Naive thymus-derived CD8-positive, alpha-beta T cell (primary cell): Measurements from ENCODE around the gene PARP15. TPM values are rescaled to one million over a fixed set of nuclear protein-coding genes. Genes with fewer than 3 reads are reported as not detected.
A peak's percentile ranks its signal among the peaks of the same experiment; 100 is the strongest.
"Not testable (repeated sequence)": the region's sequence is repeated elsewhere in the genome, so short reads cannot be mapped to it uniquely, and the experiment has no call there.

Experiments
- ATAC-seq, 2 donors: fragments of 150-1000 bp; cut with Tn5 transposase in 1 of 2; sonication (Bioruptor Pico), chemical (Tn5 transposase) in 1 of 2; 1 replicate in 1 of 2; 2 replicates in 1 of 2; pipeline ENCODE4 v1.10.0; 2021; ENCODE audit warnings: mild to moderate bottlenecking in 2 of 2, moderate library complexity in 2 of 2
- POLR2A ChIA-PET: fragments of 350-600 bp; sonication (Branson Sonifier 250); formaldehyde crosslinking; loops from one replicate; lab custom pipeline; 2021; ENCODE audit warnings: antibody characterized with exemption; lab: Charles Lee
- DNase-seq, 10 donors: peaks; one replicate each; pipeline versions ENCODE4 v3.0.0 to v3.0.0-alpha.2; 2020 to 2022
- H3K27ac Mint-ChIP-seq, 10 donors: one replicate each; pipeline ENCODE4 v1.8.0; 2020 to 2022; ENCODE audit warnings: mild to moderate bottlenecking in 10 of 10, mixed read lengths in 10 of 10, moderate library complexity in 4 of 10, inconsistent platforms in 1 of 10
- H3K27me3 Mint-ChIP-seq, 5 donors: one replicate each; pipeline ENCODE4 v1.8.0; 2021 to 2022; ENCODE audit warnings: mixed read lengths in 5 of 5
- H3K36me3 Mint-ChIP-seq, 3 donors: one replicate each; pipeline ENCODE4 v1.8.0; 2020 to 2022; ENCODE audit warnings: mixed read lengths in 3 of 3, mild to moderate bottlenecking in 2 of 3, inconsistent platforms in 1 of 3
- H3K4me1 Mint-ChIP-seq, 4 donors: one replicate each; pipeline ENCODE4 v1.8.0; 2021 to 2022; ENCODE audit warnings: mixed read lengths in 4 of 4
- H3K4me3 Mint-ChIP-seq, 10 donors: one replicate each; pipeline ENCODE4 v1.8.0; 2020 to 2022; ENCODE audit warnings: mild to moderate bottlenecking in 10 of 10, mixed read lengths in 10 of 10, moderate library complexity in 6 of 10, inconsistent platforms in 1 of 10
- H3K9me3 Mint-ChIP-seq, 9 donors: one replicate each; pipeline ENCODE4 v1.8.0; 2020 to 2022; ENCODE audit warnings: mixed read lengths in 9 of 9, mild to moderate bottlenecking in 3 of 9, inconsistent platforms in 1 of 9, moderate library complexity in 1 of 9
- polyA plus RNA-seq, 3 donors: library from polyadenylated mRNA; unstranded; fragments of 300-500 nt; fragmentation: Illumina TruSeq; gene quantifications; one replicate each; pipeline ENCODE4 v1.2.3, GENCODE V29; 2021
- total RNA-seq, 8 experiments: library from RNA in 2 of 8; stranded (reverse) in 2 of 8; gene quantifications; one replicate each; pipeline ENCODE4 v1.2.3 and lab custom pipeline; 2021 to 2026

The PARP15 gene
- total and polyA plus RNA-seq, 5 experiments from 2014 or later = 5.4 to 61.9 (median 8.4) TPM

DNA sequence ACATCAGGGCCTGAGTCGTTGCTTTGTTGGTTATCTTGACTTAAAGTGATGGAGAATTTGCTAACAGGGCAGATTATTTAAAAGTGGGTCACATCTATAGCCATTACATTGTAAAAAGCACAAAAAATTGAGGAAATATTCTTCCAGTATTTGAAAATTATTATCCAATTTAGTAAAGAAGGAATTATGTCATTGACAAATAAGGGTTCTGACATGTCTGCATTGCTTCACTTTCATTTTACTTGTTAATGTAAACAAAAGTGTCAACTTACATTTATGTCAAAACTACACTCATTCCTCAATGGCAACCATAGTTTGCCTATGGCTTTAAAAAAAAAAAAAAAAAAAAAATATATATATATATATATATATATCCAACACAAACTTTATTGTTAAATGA lies 99.8 kb downstream of the PARP15 start:
- ATAC-seq (no peak), DNase-seq (no peak)
- POLR2A ChIA-PET = no interaction called here
- H3K27ac Mint-ChIP-seq = no peak overlapping the region
- no peaks in the 10 kb centered on the region for H3K27me3 Mint-ChIP-seq
- H3K4me3 Mint-ChIP-seq = no peak overlapping the region
- no peaks in the 10 kb centered on the region for H3K36me3 Mint-ChIP-seq
- H3K9me3 Mint-ChIP-seq = peaks cover 0 to 3% (median 0%) of the 10 kb centered on the region in 9 donors
- H3K4me1 Mint-ChIP-seq = peaks cover 24 to 43% (median 36%) of the 10 kb centered on the region in 4 donors

DNA sequence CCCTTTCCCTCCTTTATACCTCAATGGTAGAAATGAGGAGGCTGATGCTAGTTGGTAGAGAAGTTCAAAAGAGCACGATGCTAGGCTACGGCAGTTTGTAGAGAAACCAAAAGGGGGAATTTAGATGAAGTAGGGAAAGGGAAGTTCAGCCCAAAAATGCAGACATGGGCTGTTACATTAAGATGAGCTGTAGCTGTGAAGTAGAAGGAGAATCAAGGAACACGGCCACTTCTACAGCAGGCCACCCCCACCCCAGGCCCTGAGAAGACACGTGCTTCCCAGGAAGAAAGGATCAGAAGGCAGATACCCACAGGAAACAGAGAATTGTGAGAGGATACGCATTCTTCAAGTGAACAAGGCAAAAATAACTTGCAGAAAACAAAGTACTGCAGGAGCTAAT lies 101.1 kb downstream of the PARP15 start:
- Mint-ChIP-seq H3K27ac (peak overlapping the region; percentile 38 to 100 (median 96)), H3K4me1 (peaks cover 26 to 56% (median 49%) of the 10 kb centered on the region in 4 donors)
- DNase-seq = no peak

GRCh38 chr3:122679085-122679881 lies 101.8 kb downstream of the PARP15 start:
- peak; percentile 66 to 73 for ATAC-seq
- no peaks in the 10 kb centered on the region for H3K9me3 Mint-ChIP-seq
- POLR2A ChIA-PET = interaction anchor here (0.5 to 3.0 kb wide), 12 partner anchors 11 to 299 kb away, joined by 3 to 45 read pairs (median 4); partner anchors contain the start of genes DTX3L, FAM162A, KPNA1 and MIX23

More for the DNA sequence above, 101.1 kb downstream of the PARP15 start:
- H3K4me3 Mint-ChIP-seq = peak overlapping the region in 6 of 10 donors; percentile 1 to 97 (median 27)
- POLR2A ChIA-PET = interaction anchor here (0.6 to 3.0 kb wide), 8 partner anchors 49 to 298 kb away, joined by 3 to 45 read pairs (median 8); partner anchors contain the start of genes DTX3L, FAM162A, MIX23 and PARP15
- H3K27me3 Mint-ChIP-seq = no peaks in the 10 kb centered on the region
- H3K9me3 Mint-ChIP-seq = no peaks in the 10 kb centered on the region
- H3K36me3 Mint-ChIP-seq = no peaks in the 10 kb centered on the region
- no peak for ATAC-seq

GRCh38 chr3:122679882-122680474 lies 102.5 kb downstream of the PARP15 start:
- DNase-seq (peak in 1 of 10 donors; percentile 27), ATAC-seq (peak; percentile 2 to 3)
- peak overlapping the region; percentile 89 to 98 (median 96) for H3K4me3 Mint-ChIP-seq
- peak overlapping the region; percentile 96 to 100 (median 98) for H3K27ac Mint-ChIP-seq
- H3K27me3 Mint-ChIP-seq = no peaks in the 10 kb centered on the region
- POLR2A ChIA-PET = interaction anchor here (0.5 to 3.0 kb wide), 15 partner anchors 10 to 1019 kb away, joined by 3 to 45 read pairs (median 4); partner anchors contain the start of genes DTX3L, FAM162A, HCLS1 and HSPBAP1
- H3K36me3 Mint-ChIP-seq = peaks cover 0 to 8% (median under 1%) of the 10 kb centered on the region in 3 donors
- H3K9me3 Mint-ChIP-seq = no peaks in the 10 kb centered on the region
- peaks cover 29 to 67% (median 61%) of the 10 kb centered on the region in 4 donors for H3K4me1 Mint-ChIP-seq

More at GRCh38 chr3:122679085-122679881, 101.8 kb downstream of the PARP15 start:
- no peaks in the 10 kb centered on the region for H3K27me3 Mint-ChIP-seq
- peaks cover 28 to 62% (median 57%) of the 10 kb centered on the region in 4 donors for H3K4me1 Mint-ChIP-seq
- peak; percentile 65 to 92 (median 81) for DNase-seq
- peak overlapping the region; percentile 89 to 98 (median 96) for H3K4me3 Mint-ChIP-seq
- peaks cover 0 to 1% (median 0%) of the 10 kb centered on the region in 3 donors for H3K36me3 Mint-ChIP-seq
- peak overlapping the region; percentile 96 to 100 (median 98) for H3K27ac Mint-ChIP-seq

DNA sequence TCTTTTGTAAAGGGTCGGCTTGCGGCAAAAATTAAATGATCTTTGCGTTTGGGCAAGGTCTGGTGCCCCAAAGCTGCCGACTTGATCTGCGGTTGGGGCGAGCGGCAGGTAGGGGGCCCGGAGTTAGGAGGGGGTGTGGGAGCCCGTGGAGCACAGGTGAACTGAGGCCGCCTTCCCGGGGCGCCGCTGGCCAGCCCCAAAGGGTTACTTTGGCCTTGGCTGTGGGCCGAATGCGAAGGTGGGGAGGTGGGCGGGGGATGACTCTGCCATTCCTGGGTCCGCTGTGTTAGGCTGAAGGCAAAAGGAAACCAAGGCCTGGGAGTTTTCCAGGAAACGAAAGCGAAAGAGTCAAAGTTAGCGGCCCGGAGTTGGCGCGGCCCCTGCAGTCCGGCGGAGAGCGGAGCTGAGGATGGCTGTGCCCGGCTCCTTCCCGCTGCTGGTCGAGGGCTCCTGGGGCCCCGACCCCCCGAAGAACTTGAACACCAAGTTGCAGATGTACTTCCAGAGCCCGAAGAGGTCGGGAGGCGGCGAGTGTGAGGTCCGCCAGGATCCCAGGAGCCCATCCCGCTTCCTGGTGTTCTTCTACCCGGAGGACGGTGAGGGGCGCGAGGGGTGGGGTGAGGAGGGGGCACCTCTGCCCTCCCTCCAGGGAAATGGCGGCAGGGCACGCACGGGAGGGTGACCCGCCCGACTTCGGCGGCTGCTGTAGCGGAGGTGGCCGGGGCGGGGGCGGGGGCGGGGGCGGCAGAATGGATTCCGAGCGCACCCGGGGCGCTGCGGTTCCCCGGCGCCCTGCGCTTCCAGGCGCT lies 103.2 kb downstream of the PARP15 start, which contains the start of gene PARP14:
Gene PARP14 (plus strand): TSS at position 365 of the 809 bp plus-strand sequence. CDS start 45 bp downstream, at position 410.
- peak; percentile 40 to 77 (median 61) for DNase-seq
- Mint-ChIP-seq H3K36me3 (peaks cover under 1 to 15% (median 4%) of the 10 kb centered on the region in 3 donors), H3K4me3 (peak within 1 kb of the TSS; percentile 89 to 99 (median 96)), H3K27ac (peak within 1 kb of the TSS; percentile 96 to 100 (median 98)), H3K9me3 (no peaks in the 10 kb centered on the region), H3K27me3 (no peaks in the 10 kb centered on the region), H3K4me1 (peaks cover 29 to 70% (median 62%) of the 10 kb centered on the region in 4 donors)
- peak; percentile 68 to 70 for ATAC-seq
- POLR2A ChIA-PET = interaction anchor here (1.0 to 3.0 kb wide), 12 partner anchors 15 to 1020 kb away, joined by 3 to 45 read pairs (median 5); partner anchors contain the start of genes DTX3L, FAM162A, HCLS1 and HSPBAP1

GRCh38 chr3:122681284-122681973 lies 104.0 kb downstream of the PARP15 start:
- DNase-seq (peak in 1 of 10 donors; percentile 32), ATAC-seq (no peak)
- H3K36me3 Mint-ChIP-seq = peaks cover 2 to 17% (median 4%) of the 10 kb centered on the region in 3 donors
- no peaks in the 10 kb centered on the region for H3K27me3 Mint-ChIP-seq
- peaks cover 29 to 72% (median 62%) of the 10 kb centered on the region in 4 donors for H3K4me1 Mint-ChIP-seq
- no peaks in the 10 kb centered on the region for H3K9me3 Mint-ChIP-seq
- peak overlapping the region; percentile 89 to 99 (median 96) for H3K4me3 Mint-ChIP-seq
- peak overlapping the region; percentile 89 to 99 (median 98) for H3K27ac Mint-ChIP-seq
- POLR2A ChIA-PET = interaction anchor here (0.5 to 3.0 kb wide), 8 partner anchors 14 to 1135 kb away, joined by 3 to 45 read pairs (median 4); partner anchors contain the start of genes DTX3L, FAM162A, HSPBAP1 and MIX23

- Mint-ChIP-seq H3K27ac (peak overlapping the region; percentile 89 to 99 (median 98)), H3K4me3 (peak overlapping the region; percentile 89 to 99 (median 96)), H3K9me3 (no peaks in the 10 kb centered on the region), H3K4me1 (peaks cover 30 to 72% (median 66%) of the 10 kb centered on the region in 4 donors), H3K36me3 (peaks cover 4 to 17% (median 5%) of the 10 kb centered on the region in 3 donors), H3K27me3 (no peaks in the 10 kb centered on the region)
- DNase-seq (no peak), ATAC-seq (no peak)
- POLR2A ChIA-PET = interaction anchor here (1.0 to 1.9 kb wide), 3 partner anchors 13 to 112 kb away, joined by 3 to 6 read pairs (median 4); partner anchors contain the start of genes HSPBAP1 and PARP15
Observed at GRCh38 chr3:122681974-122682409, 104.5 kb downstream of the PARP15 start.

DNA sequence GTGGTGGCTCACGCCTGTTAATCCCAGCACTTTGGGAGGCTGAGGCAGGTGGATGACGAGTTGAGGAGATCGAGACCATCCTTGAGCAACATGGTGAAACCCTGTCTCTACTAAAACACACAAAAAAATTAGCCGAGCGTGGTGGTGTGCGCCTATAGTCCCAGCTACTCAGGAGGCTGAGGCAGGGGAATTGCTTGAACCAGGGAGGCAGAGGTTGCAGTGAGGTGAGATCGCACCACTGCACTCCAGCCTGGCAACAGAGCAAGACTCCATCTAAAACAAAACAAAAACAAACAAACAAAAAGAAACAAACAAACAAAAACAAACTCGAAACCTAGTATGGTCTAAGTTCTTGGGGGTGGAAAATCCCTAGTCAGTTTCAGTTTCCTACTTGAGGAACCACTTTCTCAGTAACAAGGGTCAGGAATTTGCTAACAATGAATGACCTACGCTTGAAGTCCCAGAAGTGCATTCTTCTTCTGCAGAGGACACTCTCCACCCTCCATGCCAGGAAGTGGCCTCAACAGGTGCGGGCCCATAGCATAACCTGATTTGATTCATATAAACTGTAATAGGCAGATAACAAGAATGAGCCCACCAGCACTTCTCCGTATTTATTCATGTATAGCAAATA lies 105.4 kb downstream of the PARP15 start:
- H3K27me3 Mint-ChIP-seq, H3K9me3 Mint-ChIP-seq, DNase-seq, ATAC-seq, POLR2A ChIA-PET: not testable (repeated sequence)
- Mint-ChIP-seq H3K4me1 (peaks cover 32 to 72% (median 71%) of the 10 kb centered on the region in 4 donors), H3K4me3 (peak overlapping the region; percentile 40 to 99 (median 90)), H3K36me3 (peaks cover 4 to 17% (median 5%) of the 10 kb centered on the region in 3 donors), H3K27ac (peak overlapping the region; percentile 30 to 99 (median 96))

- POLR2A ChIA-PET = no interaction called here
- Mint-ChIP-seq H3K4me1 (peaks cover 9 to 39% (median 38%) of the 10 kb centered on the region in 4 donors), H3K27ac (peak overlapping the region in 8 of 10 donors; percentile 40 to 88 (median 66)), H3K4me3 (no peak overlapping the region), H3K9me3 (no peaks in the 10 kb centered on the region), H3K27me3 (no peaks in the 10 kb centered on the region), H3K36me3 (peaks cover 10 to 21% (median 20%) of the 10 kb centered on the region in 3 donors)
- ATAC-seq = no peak
- no peak for DNase-seq
Observed at GRCh38 chr3:122687298-122687697, 109.8 kb downstream of the PARP15 start.
